ENCODE data around the gene BTNL9. TPM values are rescaled to one million over a fixed set of nuclear protein-coding genes. Genes with fewer than 3 reads are reported as not detected.

The BTNL9 gene
- total and polyA plus RNA-seq, 2 of the 8 experiments (the other 6 are each of a cell fraction or from before 2014, with no cell fraction given): 0.23 to 0.89 TPM

DNA sequence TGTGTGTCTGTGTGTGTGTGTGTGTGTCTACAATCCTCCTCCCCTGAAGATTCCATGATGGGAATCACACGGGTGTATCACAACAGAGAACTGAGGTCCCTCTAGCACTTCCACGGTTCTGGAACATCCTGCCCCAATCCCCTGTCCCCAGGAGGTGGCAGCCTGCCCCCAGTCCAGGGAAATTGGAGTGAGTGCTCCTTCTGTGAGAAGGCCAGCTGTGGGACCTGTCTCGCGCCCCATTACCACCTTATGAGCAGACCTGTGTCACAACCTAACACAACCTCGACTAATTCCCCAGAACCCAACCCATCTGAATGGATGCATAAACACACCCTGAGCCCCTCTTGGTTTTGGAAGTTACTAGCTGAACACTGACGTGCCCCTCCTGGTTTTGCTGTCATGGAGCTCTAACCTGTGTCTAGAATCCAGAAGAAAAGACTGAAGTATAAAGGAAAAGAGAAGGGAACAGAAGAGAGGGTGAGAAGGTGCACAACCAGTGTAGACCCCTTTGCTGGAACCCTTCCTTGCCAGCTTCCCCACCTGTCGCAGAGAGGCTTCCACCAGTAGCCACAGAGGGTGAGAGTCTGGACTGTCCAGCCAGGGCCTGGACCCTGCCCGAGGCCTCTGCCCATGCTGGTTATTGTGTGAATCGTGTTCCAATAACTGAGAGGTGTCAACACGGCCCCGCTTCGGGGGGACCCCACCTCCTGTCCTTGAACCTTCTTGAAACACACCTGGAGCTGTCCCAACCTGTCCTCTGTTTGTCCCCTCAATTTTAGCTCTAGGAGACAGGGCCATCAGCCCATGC is 3.4 kb downstream of the BTNL9 start (continued):
- no peak for TF ChIP-seq EGR1 (IDR thresholded peaks at IDR 0.05; ENCODE audit: borderline replicate concordance, low read depth, low read length)
- TF ChIP-seq, protein P1, sequence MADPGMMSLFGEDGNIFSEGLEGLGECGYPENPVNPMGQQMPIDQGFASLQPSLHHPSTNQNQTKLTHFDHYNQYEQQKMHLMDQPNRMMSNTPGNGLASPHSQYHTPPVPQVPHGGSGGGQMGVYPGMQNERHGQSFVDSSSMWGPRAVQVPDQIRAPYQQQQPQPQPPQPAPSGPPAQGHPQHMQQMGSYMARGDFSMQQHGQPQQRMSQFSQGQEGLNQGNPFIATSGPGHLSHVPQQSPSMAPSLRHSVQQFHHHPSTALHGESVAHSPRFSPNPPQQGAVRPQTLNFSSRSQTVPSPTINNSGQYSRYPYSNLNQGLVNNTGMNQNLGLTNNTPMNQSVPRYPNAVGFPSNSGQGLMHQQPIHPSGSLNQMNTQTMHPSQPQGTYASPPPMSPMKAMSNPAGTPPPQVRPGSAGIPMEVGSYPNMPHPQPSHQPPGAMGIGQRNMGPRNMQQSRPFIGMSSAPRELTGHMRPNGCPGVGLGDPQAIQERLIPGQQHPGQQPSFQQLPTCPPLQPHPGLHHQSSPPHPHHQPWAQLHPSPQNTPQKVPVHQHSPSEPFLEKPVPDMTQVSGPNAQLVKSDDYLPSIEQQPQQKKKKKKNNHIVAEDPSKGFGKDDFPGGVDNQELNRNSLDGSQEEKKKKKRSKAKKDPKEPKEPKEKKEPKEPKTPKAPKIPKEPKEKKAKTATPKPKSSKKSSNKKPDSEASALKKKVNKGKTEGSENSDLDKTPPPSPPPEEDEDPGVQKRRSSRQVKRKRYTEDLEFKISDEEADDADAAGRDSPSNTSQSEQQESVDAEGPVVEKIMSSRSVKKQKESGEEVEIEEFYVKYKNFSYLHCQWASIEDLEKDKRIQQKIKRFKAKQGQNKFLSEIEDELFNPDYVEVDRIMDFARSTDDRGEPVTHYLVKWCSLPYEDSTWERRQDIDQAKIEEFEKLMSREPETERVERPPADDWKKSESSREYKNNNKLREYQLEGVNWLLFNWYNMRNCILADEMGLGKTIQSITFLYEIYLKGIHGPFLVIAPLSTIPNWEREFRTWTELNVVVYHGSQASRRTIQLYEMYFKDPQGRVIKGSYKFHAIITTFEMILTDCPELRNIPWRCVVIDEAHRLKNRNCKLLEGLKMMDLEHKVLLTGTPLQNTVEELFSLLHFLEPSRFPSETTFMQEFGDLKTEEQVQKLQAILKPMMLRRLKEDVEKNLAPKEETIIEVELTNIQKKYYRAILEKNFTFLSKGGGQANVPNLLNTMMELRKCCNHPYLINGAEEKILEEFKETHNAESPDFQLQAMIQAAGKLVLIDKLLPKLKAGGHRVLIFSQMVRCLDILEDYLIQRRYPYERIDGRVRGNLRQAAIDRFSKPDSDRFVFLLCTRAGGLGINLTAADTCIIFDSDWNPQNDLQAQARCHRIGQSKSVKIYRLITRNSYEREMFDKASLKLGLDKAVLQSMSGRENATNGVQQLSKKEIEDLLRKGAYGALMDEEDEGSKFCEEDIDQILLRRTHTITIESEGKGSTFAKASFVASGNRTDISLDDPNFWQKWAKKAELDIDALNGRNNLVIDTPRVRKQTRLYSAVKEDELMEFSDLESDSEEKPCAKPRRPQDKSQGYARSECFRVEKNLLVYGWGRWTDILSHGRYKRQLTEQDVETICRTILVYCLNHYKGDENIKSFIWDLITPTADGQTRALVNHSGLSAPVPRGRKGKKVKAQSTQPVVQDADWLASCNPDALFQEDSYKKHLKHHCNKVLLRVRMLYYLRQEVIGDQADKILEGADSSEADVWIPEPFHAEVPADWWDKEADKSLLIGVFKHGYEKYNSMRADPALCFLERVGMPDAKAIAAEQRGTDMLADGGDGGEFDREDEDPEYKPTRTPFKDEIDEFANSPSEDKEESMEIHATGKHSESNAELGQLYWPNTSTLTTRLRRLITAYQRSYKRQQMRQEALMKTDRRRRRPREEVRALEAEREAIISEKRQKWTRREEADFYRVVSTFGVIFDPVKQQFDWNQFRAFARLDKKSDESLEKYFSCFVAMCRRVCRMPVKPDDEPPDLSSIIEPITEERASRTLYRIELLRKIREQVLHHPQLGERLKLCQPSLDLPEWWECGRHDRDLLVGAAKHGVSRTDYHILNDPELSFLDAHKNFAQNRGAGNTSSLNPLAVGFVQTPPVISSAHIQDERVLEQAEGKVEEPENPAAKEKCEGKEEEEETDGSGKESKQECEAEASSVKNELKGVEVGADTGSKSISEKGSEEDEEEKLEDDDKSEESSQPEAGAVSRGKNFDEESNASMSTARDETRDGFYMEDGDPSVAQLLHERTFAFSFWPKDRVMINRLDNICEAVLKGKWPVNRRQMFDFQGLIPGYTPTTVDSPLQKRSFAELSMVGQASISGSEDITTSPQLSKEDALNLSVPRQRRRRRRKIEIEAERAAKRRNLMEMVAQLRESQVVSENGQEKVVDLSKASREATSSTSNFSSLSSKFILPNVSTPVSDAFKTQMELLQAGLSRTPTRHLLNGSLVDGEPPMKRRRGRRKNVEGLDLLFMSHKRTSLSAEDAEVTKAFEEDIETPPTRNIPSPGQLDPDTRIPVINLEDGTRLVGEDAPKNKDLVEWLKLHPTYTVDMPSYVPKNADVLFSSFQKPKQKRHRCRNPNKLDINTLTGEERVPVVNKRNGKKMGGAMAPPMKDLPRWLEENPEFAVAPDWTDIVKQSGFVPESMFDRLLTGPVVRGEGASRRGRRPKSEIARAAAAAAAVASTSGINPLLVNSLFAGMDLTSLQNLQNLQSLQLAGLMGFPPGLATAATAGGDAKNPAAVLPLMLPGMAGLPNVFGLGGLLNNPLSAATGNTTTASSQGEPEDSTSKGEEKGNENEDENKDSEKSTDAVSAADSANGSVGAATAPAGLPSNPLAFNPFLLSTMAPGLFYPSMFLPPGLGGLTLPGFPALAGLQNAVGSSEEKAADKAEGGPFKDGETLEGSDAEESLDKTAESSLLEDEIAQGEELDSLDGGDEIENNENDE (IDR thresholded peaks at IDR 0.05; ENCODE audit: insufficient replicate concordance, low read length): no peak
- no peak for TF ChIP-seq SIRT6 (IDR thresholded peaks at IDR 0.05; ENCODE audit: low read length)
- no peak for TF ChIP-seq YY1 (IDR thresholded peaks at IDR 0.05; ENCODE audit: low read depth, low read length)
- no peak for TF ChIP-seq RXRA (IDR thresholded peaks at IDR 0.05; ENCODE audit: insufficient read depth, low read depth, low read length)
- no peak for TF ChIP-seq RNF2 (IDR thresholded peaks at IDR 0.05; ENCODE audit: borderline replicate concordance, low read depth, low read length, missing control alignments, poor library complexity, severe bottlenecking)
- no peak for TF ChIP-seq BRCA1 (IDR thresholded peaks at IDR 0.05; ENCODE audit: low read depth, low read length)
